HepG2 (cell line): Measurements from ENCODE around the gene SCRT2. TPM values are rescaled to one million over a fixed set of nuclear protein-coding genes. Genes with fewer than 3 reads are reported as not detected.

Experiments used
- CEBPB ChIP-seq: IDR thresholded peaks from 2 replicates; pipeline ENCODE4 v1.6.1; 2011; ENCODE audit warnings: low read depth, low read length, improper control_type of control experiment, borderline replicate concordance
- LBX2 ChIP-seq: sonication (generic); formaldehyde crosslinking; IDR thresholded peaks from 2 replicates; pipeline ENCODE4 v1.5.0; 2020; ENCODE audit warnings: missing genetic modification reagents, mild to moderate bottlenecking, borderline replicate concordance
- POGK ChIP-seq: sonication (generic); formaldehyde crosslinking; conservative IDR thresholded peaks from 2 replicates; pipeline ENCODE4 v1.8.0; 2022; ENCODE audit warnings: mild to moderate bottlenecking, moderate library complexity, missing genetic modification reagents
- RFXAP ChIP-seq: sonication (generic); formaldehyde crosslinking; IDR thresholded peaks from 2 replicates; pipeline ENCODE4 v1.4.0; 2020; ENCODE audit warnings: missing genetic modification reagents, borderline replicate concordance
- SYNCRIP ChIP-seq: fragments of 200-400 bp; formaldehyde crosslinking; IDR thresholded peaks from 2 replicates; pipeline ENCODE4 v1.6.1; 2018; ENCODE audit warnings: mild to moderate bottlenecking, low read depth, low read length; ENCODE audit not compliant: insufficient read depth
- THAP9 ChIP-seq: sonication (generic); formaldehyde crosslinking; IDR thresholded peaks from 2 replicates; pipeline ENCODE4; 2020; ENCODE audit warnings: missing genetic modification reagents, mild to moderate bottlenecking, borderline replicate concordance
- TOE1 ChIP-seq: sonication (generic); formaldehyde crosslinking; IDR thresholded peaks from 2 replicates; pipeline ENCODE4 v1.4.0; 2020; ENCODE audit warnings: mild to moderate bottlenecking, missing genetic modification reagents
- WIZ ChIP-seq: sonication (generic); formaldehyde crosslinking; IDR thresholded peaks from 2 replicates; pipeline ENCODE4 v1.5.1; 2020; ENCODE audit warnings: mild to moderate bottlenecking, missing genetic modification reagents
- ZNF225 ChIP-seq: sonication (generic); formaldehyde crosslinking; IDR thresholded peaks from 2 replicates; pipeline ENCODE4 v1.4.0; 2020; ENCODE audit warnings: mild to moderate bottlenecking, missing genetic modification reagents
- ZNF230 ChIP-seq: sonication (generic); formaldehyde crosslinking; IDR thresholded peaks from 2 replicates; pipeline ENCODE4 v1.4.0; 2020; ENCODE audit warnings: mild to moderate bottlenecking, missing genetic modification reagents
- ZNF318 ChIP-seq: sonication (generic); formaldehyde crosslinking; IDR thresholded peaks from 2 replicates; pipeline ENCODE4 v1.4.0; 2020; ENCODE audit warnings: mild to moderate bottlenecking, missing genetic modification reagents
- ZNF367 ChIP-seq: sonication (generic); formaldehyde crosslinking; IDR thresholded peaks from 2 replicates; pipeline ENCODE4 v1.4.0; 2020; ENCODE audit warnings: missing genetic modification reagents, borderline replicate concordance
- ZNF614 ChIP-seq: IDR thresholded peaks from 2 replicates; pipeline ENCODE4 v1.6.1; 2018; ENCODE audit warnings: missing biosample characterization, missing genetic modification reagents, inconsistent platforms, borderline replicate concordance
- ZSCAN31 ChIP-seq: sonication (generic); formaldehyde crosslinking; IDR thresholded peaks from 2 replicates; pipeline ENCODE4 v1.5.0; 2020; ENCODE audit warnings: low read depth, mild to moderate bottlenecking, missing genetic modification reagents
- polyA plus RNA-seq, 8 experiments: library from polyadenylated mRNA; depleted of rRNA in 3 of 8; stranded (reverse) in 7 of 8; unstranded in 1 of 8; fragments of >200 nt; fragmentation: Illumina TruSeq in 4 of 8; extraction: Trizol in 4 of 8; gene quantifications; 2 replicates each; pipeline versions ENCODE4 v1.2.1 to v1.2.3, GENCODE V29; 2011 to 2016; ENCODE audit warnings: low read depth in 4 of 8, missing spikeins in 1 of 8, mixed read lengths in 1 of 8; ENCODE audit not compliant: insufficient read depth in 1 of 8
- total RNA-seq, 5 experiments: library from RNA; depleted of rRNA; stranded (reverse); fragments of >200 nt; fragmentation: Illumina TruSeq; extraction: Trizol; gene quantifications; 2 replicates each; pipeline ENCODE4 v1.2.3, GENCODE V29; 2016; ENCODE audit warnings: low read depth in 1 of 5

Gene SCRT2
- total and polyA plus RNA-seq, 2 of the 13 experiments (the other 11 are each of a cell fraction or from before 2014, with no cell fraction given): not detected

- TF ChIP-seq ZNF318 (peak; percentile 88; the same call in 1 of the 2 replicates), THAP9 (CRISPR knock-in tag) (no peak), ZNF367 (CRISPR knock-in tag) (peak; percentile 98; the same call in 1 of the 2 replicates), RFXAP (CRISPR knock-in tag) (peak; percentile 95), WIZ (CRISPR knock-in tag) (peak; percentile 97), POGK (CRISPR knock-in tag) (peak; percentile 99), ZSCAN31 (CRISPR knock-in tag) (peak; percentile 99), TOE1 (CRISPR knock-in tag) (peak; percentile 78; the same call in 1 of the 2 replicates), ZNF230 (peak; percentile 63; the same call in 1 of the 2 replicates), SYNCRIP (no peak), CEBPB (no peak), ZNF614 (peak; percentile 43; the same call in 1 of the 2 replicates), LBX2 (peak; percentile 99), ZNF225 (peak; percentile 97)
Measured at GRCh38 chr20:675453-676314, at the start of gene SCRT2 (continued).
